A549 (cell line): Measurements from ENCODE around the gene BATF.

ENCODE experiments used
- CTCF ChIP-seq: fragments of >200 bp; sonication (Bioruptor Twin); formaldehyde crosslinking; IDR thresholded peaks from 3 replicates; pipeline ENCODE4 v1.5.1; 2016
- EHMT2 ChIP-seq: fragments of 200-600 bp; sonication (generic); IDR thresholded peaks from 2 replicates; pipeline ENCODE4 v1.6.1; 2016; ENCODE audit warnings: antibody characterized with exemption, low read depth, mild to moderate bottlenecking, moderate library complexity
- EP300 ChIP-seq, 2 experiments: fragments of >200 bp; sonication (Bioruptor Twin); formaldehyde crosslinking; IDR thresholded peaks; 2 replicates in 1 of 2; 3 replicates in 1 of 2; pipeline ENCODE4 v1.6.1; 2016 to 2017
- ESRRA ChIP-seq: fragments of 150-350 bp; IDR thresholded peaks from 2 replicates; pipeline ENCODE4 v1.6.1; 2014; ENCODE audit warnings: mild to moderate bottlenecking, low read length, borderline replicate concordance
- HDAC2 ChIP-seq: fragments of 200-600 bp; sonication (generic); IDR thresholded peaks from 2 replicates; pipeline ENCODE4 v1.6.1; 2016
- JUNB ChIP-seq: fragments of >200 bp; sonication (Bioruptor Twin); formaldehyde crosslinking; IDR thresholded peaks from 2 replicates; pipeline ENCODE4 v1.6.1; 2016
- POLR2A ChIP-seq: IDR thresholded peaks from 2 replicates; pipeline ENCODE4 v1.6.1; 2012; ENCODE audit warnings: mild to moderate bottlenecking, low read length
- RCOR1 ChIP-seq: fragments of 150-350 bp; IDR thresholded peaks from 2 replicates; pipeline ENCODE4 v1.6.1; 2014; ENCODE audit warnings: antibody characterized with exemption, low read length, low read depth
- RFX5 ChIP-seq: fragments of 450-650 bp; IDR thresholded peaks from 2 replicates; pipeline ENCODE4 v1.7.1; 2014; ENCODE audit warnings: antibody characterized with exemption, mild to moderate bottlenecking, moderate library complexity
- SMC3 ChIP-seq: fragments of >200 bp; sonication (Bioruptor Twin); formaldehyde crosslinking; IDR thresholded peaks from 3 replicates; pipeline ENCODE4 v1.6.1; 2018; ENCODE audit warnings: inconsistent platforms
- ZFP36 ChIP-seq: fragments of 450-650 bp; IDR thresholded peaks from 2 replicates; pipeline ENCODE4 v1.6.1; 2014; ENCODE audit warnings: borderline replicate concordance; ENCODE audit not compliant: partially characterized antibody
- ZSCAN20 ChIP-seq: fragments of 250-450 bp; sonication (Bioruptor Pico); IDR thresholded peaks from 2 replicates; pipeline ENCODE4 v1.8.0; 2022; ENCODE audit warnings: mild to moderate bottlenecking, moderate library complexity
- TF ChIP-seq, protein P1 (sequence below): fragments of >200 bp; sonication (Bioruptor Twin); formaldehyde crosslinking; IDR thresholded peaks from 3 replicates; pipeline ENCODE4 v1.6.1; 2016
- TF ChIP-seq, protein P2 (sequence below): IDR thresholded peaks from 2 replicates; pipeline ENCODE4 v1.6.1; 2012

- no peak for TF ChIP-seq SMC3
- TF ChIP-seq EP300 (IDR thresholded peaks at IDR 0.05) = no peak
- no peak for TF ChIP-seq CTCF
- TF ChIP-seq EHMT2 = no peak
- TF ChIP-seq POLR2A = no peak
- no peak for TF ChIP-seq ZSCAN20 (CRISPR knock-in tag)
- no peak for TF ChIP-seq HDAC2
- TF ChIP-seq ESRRA = no peak
- TF ChIP-seq, protein P1, sequence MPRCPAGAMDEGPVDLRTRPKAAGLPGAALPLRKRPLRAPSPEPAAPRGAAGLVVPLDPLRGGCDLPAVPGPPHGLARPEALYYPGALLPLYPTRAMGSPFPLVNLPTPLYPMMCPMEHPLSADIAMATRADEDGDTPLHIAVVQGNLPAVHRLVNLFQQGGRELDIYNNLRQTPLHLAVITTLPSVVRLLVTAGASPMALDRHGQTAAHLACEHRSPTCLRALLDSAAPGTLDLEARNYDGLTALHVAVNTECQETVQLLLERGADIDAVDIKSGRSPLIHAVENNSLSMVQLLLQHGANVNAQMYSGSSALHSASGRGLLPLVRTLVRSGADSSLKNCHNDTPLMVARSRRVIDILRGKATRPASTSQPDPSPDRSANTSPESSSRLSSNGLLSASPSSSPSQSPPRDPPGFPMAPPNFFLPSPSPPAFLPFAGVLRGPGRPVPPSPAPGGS = no peak
- TF ChIP-seq RCOR1 = no peak
- no peak for TF ChIP-seq ZFP36
- TF ChIP-seq, protein P2, sequence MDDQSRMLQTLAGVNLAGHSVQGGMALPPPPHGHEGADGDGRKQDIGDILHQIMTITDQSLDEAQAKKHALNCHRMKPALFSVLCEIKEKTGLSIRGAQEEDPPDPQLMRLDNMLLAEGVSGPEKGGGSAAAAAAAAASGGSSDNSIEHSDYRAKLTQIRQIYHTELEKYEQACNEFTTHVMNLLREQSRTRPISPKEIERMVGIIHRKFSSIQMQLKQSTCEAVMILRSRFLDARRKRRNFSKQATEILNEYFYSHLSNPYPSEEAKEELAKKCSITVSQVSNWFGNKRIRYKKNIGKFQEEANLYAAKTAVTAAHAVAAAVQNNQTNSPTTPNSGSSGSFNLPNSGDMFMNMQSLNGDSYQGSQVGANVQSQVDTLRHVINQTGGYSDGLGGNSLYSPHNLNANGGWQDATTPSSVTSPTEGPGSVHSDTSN = no peak
- TF ChIP-seq JUNB = no peak
- no peak for TF ChIP-seq RFX5
Measured at GRCh38 chr14:75558440-75558839, 36.2 kb downstream of the BATF start.
